HCT116 (cell line): ENCODE data around the gene VTI1A. TPM values are rescaled to one million over a fixed set of nuclear protein-coding genes. Genes with fewer than 3 reads are reported as not detected.

Experiments
- ATAC-seq: fragments of 200-7000 bp; cut with Tn5 transposase; 2 replicates; pipeline ENCODE4 v1.9.1; 2020; ENCODE audit warnings: mild to moderate bottlenecking, moderate library complexity
- BruUV-seq: library from RNA; stranded (reverse); fragments of 400-500 nt; replicated peaks from 2 replicates; lab custom pipeline; 2021; lab: Mats Ljungman, UMichigan
- CTCF ChIA-PET: fragments of 300-600 bp; sonication (Branson Sonifier 250); formaldehyde crosslinking; loops from one replicate; lab custom pipeline; 2021; ENCODE audit warnings: antibody characterized with exemption; lab: Charles Lee
- POLR2A ChIA-PET: fragments of 300-600, 350-600 bp; sonication (Branson Sonifier 250); formaldehyde crosslinking; loops from one replicate; lab custom pipeline; 2021; ENCODE audit warnings: antibody characterized with exemption; lab: Charles Lee
- RAD21 ChIA-PET, 2 experiments: fragments of 300-600 bp; sonication (Branson Sonifier 250); formaldehyde crosslinking; loops; one replicate each; lab custom pipeline; 2023; ENCODE audit warnings: low total read pairs in 2 of 2; ENCODE audit not compliant: uncharacterized antibody in 2 of 2, unreplicated experiment in 2 of 2, low non-redundant PET in 1 of 2; lab: Charles Lee
- DNase-seq: peaks from one replicate; pipeline ENCODE4 v3.0.0-alpha.2; 2010; ENCODE audit warnings: low read depth, low spot score
- H2AFZ ChIP-seq: fragments of 200-600 bp; shearing (Covaris generic), sonication (generic); 2 replicates; pipeline ENCODE4 v1.6.1; 2017; ENCODE audit warnings: low read depth, mixed run types, mixed read lengths, antibody characterized with exemption, low read length; ENCODE audit not compliant: poor library complexity, severe bottlenecking
- H3K27ac ChIP-seq: 2 replicates; pipeline ENCODE4 v1.5.1; 2012; ENCODE audit warnings: low read depth, low read length
- H3K27me3 ChIP-seq: fragments of 200-600 bp; sonication (generic); 2 replicates; pipeline ENCODE4 v1.6.1; 2016; ENCODE audit warnings: mixed run types, low read length, mixed read lengths; ENCODE audit not compliant: insufficient read depth
- H3K36me3 ChIP-seq, 2 experiments: fragments of 200-500 bp in 1 of 2; fragments of 200-600 bp in 1 of 2; sonication (Bioruptor generic) in 1 of 2; sonication (generic) in 1 of 2; 2 replicates each; pipeline versions ENCODE4 v1.5.1 to v1.6.1; 2014 to 2016; ENCODE audit warnings: low read length in 2 of 2, inconsistent platforms in 1 of 2, mixed read lengths in 1 of 2, mixed run types in 1 of 2; ENCODE audit not compliant: insufficient read depth in 2 of 2, control insufficient read depth in 1 of 2
- H3K4me1 ChIP-seq, 2 experiments: fragments of 200-600 bp in 1 of 2; sonication (generic) in 1 of 2; 2 replicates each; pipeline versions ENCODE4 v1.5.1 to v1.6.1; 2012 to 2017; ENCODE audit warnings: low read length in 2 of 2, inconsistent platforms in 1 of 2, mild to moderate bottlenecking in 1 of 2, mixed read lengths in 1 of 2, mixed run types in 1 of 2, moderate library complexity in 1 of 2; ENCODE audit not compliant: insufficient read depth in 2 of 2, control insufficient read depth in 1 of 2
- H3K4me2 ChIP-seq: fragments of 200-600 bp; sonication (generic); 2 replicates; pipeline ENCODE4 v1.6.1; 2017; ENCODE audit warnings: mixed run types, low read length, mixed read lengths
- H3K4me3 ChIP-seq, 2 experiments: fragments of 200-600 bp in 1 of 2; sonication (generic) in 1 of 2; replicated peaks in 1 of 2; 2 replicates each; pipeline ENCODE4 v1.5.1; 2011 to 2016; ENCODE audit warnings: low read length in 2 of 2, control low read depth in 1 of 2, low read depth in 1 of 2, mild to moderate bottlenecking in 1 of 2, mixed read lengths in 1 of 2, mixed run types in 1 of 2
- H3K79me2 ChIP-seq: fragments of 200-600 bp; sonication (generic); 2 replicates; pipeline ENCODE4 v1.6.1; 2017; ENCODE audit warnings: mild to moderate bottlenecking, mixed run types, low read length, moderate library complexity, mixed read lengths; ENCODE audit not compliant: insufficient read depth
- H3K9ac ChIP-seq: fragments of 200-600 bp; sonication (generic); 2 replicates; pipeline ENCODE4 v1.6.1; 2016; ENCODE audit warnings: low read length, mixed read lengths
- H3K9me2 ChIP-seq: fragments of 200-600 bp; sonication (generic), shearing (Covaris generic); 2 replicates; pipeline ENCODE4 v1.6.1; 2017; ENCODE audit warnings: mixed run types, mild to moderate bottlenecking, moderate library complexity; ENCODE audit not compliant: insufficient read depth
- H3K9me3 ChIP-seq, 2 experiments: fragments of 200-500 bp in 1 of 2; fragments of 200-600 bp in 1 of 2; sonication (Bioruptor generic) in 1 of 2; sonication (generic) in 1 of 2; 2 replicates each; pipeline ENCODE4 v1.6.1; 2014 to 2017; ENCODE audit warnings: low read length in 2 of 2, mixed read lengths in 2 of 2, inconsistent platforms in 1 of 2, low read depth in 1 of 2, mild to moderate bottlenecking in 1 of 2, mixed run types in 1 of 2, moderate library complexity in 1 of 2; ENCODE audit not compliant: control insufficient read depth in 1 of 2, insufficient read depth in 1 of 2
- H4K20me1 ChIP-seq: fragments of 200-600 bp; sonication (generic), shearing (Covaris generic); 2 replicates; pipeline ENCODE4 v1.6.1; 2017; ENCODE audit warnings: mixed run types, mild to moderate bottlenecking, moderate library complexity; ENCODE audit not compliant: insufficient read depth
- CBX3 ChIP-seq: IDR thresholded peaks from 2 replicates; pipeline ENCODE4 v1.6.1; 2012; ENCODE audit warnings: low read depth
- EGR1 ChIP-seq: IDR thresholded peaks from 2 replicates; pipeline ENCODE4 v1.6.1; 2012; ENCODE audit warnings: low read depth
- EZH2phosphoT487 ChIP-seq: fragments of 200-600 bp; IDR thresholded peaks from 2 replicates; pipeline ENCODE4 v1.6.1; 2018; ENCODE audit warnings: antibody characterized with exemption, borderline replicate concordance
- FOSL1 ChIP-seq: IDR thresholded peaks from 2 replicates; pipeline ENCODE4 v1.6.1; 2012; ENCODE audit warnings: low read depth
- JUND ChIP-seq: IDR thresholded peaks from 2 replicates; pipeline ENCODE4 v1.6.1; 2012
- POLR2A ChIP-seq: IDR thresholded peaks from 2 replicates; pipeline ENCODE4 v1.7.0; 2011; ENCODE audit warnings: borderline replicate concordance; ENCODE audit not compliant: insufficient read depth, insufficient read length; ENCODE audit errors: extremely low read depth
- POLR2AphosphoS5 ChIP-seq: IDR thresholded peaks from 2 replicates; pipeline ENCODE4 v1.6.1; 2011; ENCODE audit warnings: mild to moderate bottlenecking, low read depth, low read length, moderate library complexity
- SP1 ChIP-seq: IDR thresholded peaks from 2 replicates; pipeline ENCODE4 v1.6.1; 2012; ENCODE audit warnings: low read depth
- YY1 ChIP-seq: IDR thresholded peaks from 2 replicates; pipeline ENCODE4 v1.6.1; 2011; ENCODE audit warnings: low read length, low read depth, moderate library complexity, mild to moderate bottlenecking; ENCODE audit not compliant: insufficient replicate concordance; ENCODE audit errors: extremely low read depth
- ZNF274 ChIP-seq: fragments of 200-500 bp; sonication (Bioruptor generic); IDR thresholded peaks from 2 replicates; pipeline ENCODE4 v1.6.1; 2014; ENCODE audit warnings: mild to moderate bottlenecking, low read depth, low read length, inconsistent platforms
- intact Hi-C: fragments of 100-400 bp; cut with micrococcal nuclease; formaldehyde crosslinking; loops from 2 replicates; pipeline ENCODE4 v1.10.0; 2022
- total RNA-seq: library from RNA; stranded (reverse); gene quantifications from one replicate; pipeline ENCODE4 v1.2.1, GENCODE V29; 2021; ENCODE audit not compliant: unreplicated experiment
- TF ChIP-seq, protein P1 (sequence below): IDR thresholded peaks from 2 replicates; pipeline ENCODE4 v1.6.1; 2012
- TF ChIP-seq, protein P2 (sequence below): IDR thresholded peaks from 2 replicates; pipeline ENCODE4 v1.6.1; 2011; ENCODE audit warnings: mild to moderate bottlenecking, low read length, moderate library complexity; ENCODE audit not compliant: insufficient replicate concordance; ENCODE audit errors: extremely low read depth
- TF ChIP-seq, protein P3 (sequence below), 3 experiments: fragments of 200-600 bp in 1 of 3; sonication (generic) in 1 of 3; IDR thresholded peaks in 2 of 3; conservative IDR thresholded peaks in 1 of 3; 2 replicates each; pipeline ENCODE4 v1.5.1; 2012 to 2017; ENCODE audit warnings: low read depth in 2 of 3, low read length in 2 of 3, antibody characterized with exemption in 1 of 3, borderline replicate concordance in 1 of 3, control low read depth in 1 of 3, mild to moderate bottlenecking in 1 of 3, mixed read lengths in 1 of 3, mixed run types in 1 of 3, moderate library complexity in 1 of 3; ENCODE audit not compliant: insufficient read depth in 1 of 3

The VTI1A gene
- total RNA-seq, 1 experiment from 2014 or later: 80.7 TPM

DNA sequence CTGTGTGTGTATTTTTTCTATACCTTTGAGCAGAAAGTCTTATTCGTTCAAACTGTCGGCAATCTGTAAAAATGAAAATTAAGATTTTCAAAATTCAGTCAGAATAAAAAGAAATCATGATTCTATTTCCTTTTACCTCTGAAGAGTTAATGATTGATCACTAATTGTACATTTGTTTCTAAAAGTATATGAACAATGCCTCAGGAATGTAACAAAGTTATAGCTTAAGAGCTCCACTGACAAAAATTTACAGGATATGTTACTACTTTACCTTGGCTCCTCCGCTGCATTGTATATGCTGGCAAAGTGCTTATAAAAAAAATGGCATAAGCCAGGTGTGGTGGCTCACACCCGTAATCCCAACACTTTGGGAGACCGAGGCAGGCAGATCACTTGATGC is 225.7 kb downstream of the VTI1A start:
- Histone ChIP-seq H3K27ac (no peak overlapping the region), H3K4me3 (no peak overlapping the region), H3K4me1 (0 out of 4 replicates have a peak, but pooled peaks cover 0 to 3% of the 10 kb centered on the region in 2 experiments), H3K9me3 (no peaks in the 10 kb centered on the region), H3K27me3 (no peaks in the 10 kb centered on the region), H4K20me1 (no peaks in the 10 kb centered on the region), H3K79me2 (no peaks in the 10 kb centered on the region), H3K9ac (no peak overlapping the region), H2AFZ (no peak overlapping the region), H3K36me3 (peaks cover 2 to 23% of the 10 kb centered on the region in 2 experiments; a peak in 3 of 4 replicates), H3K4me2 (no peak overlapping the region), H3K9me2 (no peaks in the 10 kb centered on the region)
- ATAC-seq (no peak), DNase-seq (no peak)
- no TSS peak for BruUV-seq
- intact Hi-C loops: no loop called here
- CTCF ChIA-PET: no interaction called here
- TF ChIP-seq EGR1 (no peak), EZH2phosphoT487 (no peak), POLR2AphosphoS5 (no peak), FOSL1 (no peak), JUND (no peak), POLR2A (no peak), CBX3 (no peak), SP1 (no peak), YY1 (no peak), ZNF274 (no peak)
- TF ChIP-seq, protein P1, sequence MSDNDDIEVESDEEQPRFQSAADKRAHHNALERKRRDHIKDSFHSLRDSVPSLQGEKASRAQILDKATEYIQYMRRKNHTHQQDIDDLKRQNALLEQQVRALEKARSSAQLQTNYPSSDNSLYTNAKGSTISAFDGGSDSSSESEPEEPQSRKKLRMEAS: no peak
- TF ChIP-seq, protein P2, sequence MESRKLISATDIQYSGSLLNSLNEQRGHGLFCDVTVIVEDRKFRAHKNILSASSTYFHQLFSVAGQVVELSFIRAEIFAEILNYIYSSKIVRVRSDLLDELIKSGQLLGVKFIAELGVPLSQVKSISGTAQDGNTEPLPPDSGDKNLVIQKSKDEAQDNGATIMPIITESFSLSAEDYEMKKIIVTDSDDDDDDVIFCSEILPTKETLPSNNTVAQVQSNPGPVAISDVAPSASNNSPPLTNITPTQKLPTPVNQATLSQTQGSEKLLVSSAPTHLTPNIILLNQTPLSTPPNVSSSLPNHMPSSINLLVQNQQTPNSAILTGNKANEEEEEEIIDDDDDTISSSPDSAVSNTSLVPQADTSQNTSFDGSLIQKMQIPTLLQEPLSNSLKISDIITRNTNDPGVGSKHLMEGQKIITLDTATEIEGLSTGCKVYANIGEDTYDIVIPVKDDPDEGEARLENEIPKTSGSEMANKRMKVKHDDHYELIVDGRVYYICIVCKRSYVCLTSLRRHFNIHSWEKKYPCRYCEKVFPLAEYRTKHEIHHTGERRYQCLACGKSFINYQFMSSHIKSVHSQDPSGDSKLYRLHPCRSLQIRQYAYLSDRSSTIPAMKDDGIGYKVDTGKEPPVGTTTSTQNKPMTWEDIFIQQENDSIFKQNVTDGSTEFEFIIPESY: no peak
- TF ChIP-seq, protein P3, sequence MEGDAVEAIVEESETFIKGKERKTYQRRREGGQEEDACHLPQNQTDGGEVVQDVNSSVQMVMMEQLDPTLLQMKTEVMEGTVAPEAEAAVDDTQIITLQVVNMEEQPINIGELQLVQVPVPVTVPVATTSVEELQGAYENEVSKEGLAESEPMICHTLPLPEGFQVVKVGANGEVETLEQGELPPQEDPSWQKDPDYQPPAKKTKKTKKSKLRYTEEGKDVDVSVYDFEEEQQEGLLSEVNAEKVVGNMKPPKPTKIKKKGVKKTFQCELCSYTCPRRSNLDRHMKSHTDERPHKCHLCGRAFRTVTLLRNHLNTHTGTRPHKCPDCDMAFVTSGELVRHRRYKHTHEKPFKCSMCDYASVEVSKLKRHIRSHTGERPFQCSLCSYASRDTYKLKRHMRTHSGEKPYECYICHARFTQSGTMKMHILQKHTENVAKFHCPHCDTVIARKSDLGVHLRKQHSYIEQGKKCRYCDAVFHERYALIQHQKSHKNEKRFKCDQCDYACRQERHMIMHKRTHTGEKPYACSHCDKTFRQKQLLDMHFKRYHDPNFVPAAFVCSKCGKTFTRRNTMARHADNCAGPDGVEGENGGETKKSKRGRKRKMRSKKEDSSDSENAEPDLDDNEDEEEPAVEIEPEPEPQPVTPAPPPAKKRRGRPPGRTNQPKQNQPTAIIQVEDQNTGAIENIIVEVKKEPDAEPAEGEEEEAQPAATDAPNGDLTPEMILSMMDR (IDR thresholded peaks at IDR 0.05 in 2 of 3, conservative IDR thresholded peaks at IDR 0.05 in 1 of 3; ENCODE audit: borderline replicate concordance in 1 of 3, insufficient read depth in 1 of 3, low read depth in 2 of 3, low read length in 2 of 3): no peak
- RAD21 ChIA-PET: no interaction called here
- POLR2A ChIA-PET: interaction anchor here (1.2 kb wide), 1 partner anchor 9 kb away, joined by 3 read pairs; no protein-coding TSS in a partner anchor
